ENCODE data around the gene LBHD2. TPM values are rescaled to one million over a fixed set of nuclear protein-coding genes. Genes with fewer than 3 reads are reported as not detected.

Gene LBHD2
- total and polyA plus RNA-seq, 11 donors = 0.19 TPM; not detected in 10

DNA sequence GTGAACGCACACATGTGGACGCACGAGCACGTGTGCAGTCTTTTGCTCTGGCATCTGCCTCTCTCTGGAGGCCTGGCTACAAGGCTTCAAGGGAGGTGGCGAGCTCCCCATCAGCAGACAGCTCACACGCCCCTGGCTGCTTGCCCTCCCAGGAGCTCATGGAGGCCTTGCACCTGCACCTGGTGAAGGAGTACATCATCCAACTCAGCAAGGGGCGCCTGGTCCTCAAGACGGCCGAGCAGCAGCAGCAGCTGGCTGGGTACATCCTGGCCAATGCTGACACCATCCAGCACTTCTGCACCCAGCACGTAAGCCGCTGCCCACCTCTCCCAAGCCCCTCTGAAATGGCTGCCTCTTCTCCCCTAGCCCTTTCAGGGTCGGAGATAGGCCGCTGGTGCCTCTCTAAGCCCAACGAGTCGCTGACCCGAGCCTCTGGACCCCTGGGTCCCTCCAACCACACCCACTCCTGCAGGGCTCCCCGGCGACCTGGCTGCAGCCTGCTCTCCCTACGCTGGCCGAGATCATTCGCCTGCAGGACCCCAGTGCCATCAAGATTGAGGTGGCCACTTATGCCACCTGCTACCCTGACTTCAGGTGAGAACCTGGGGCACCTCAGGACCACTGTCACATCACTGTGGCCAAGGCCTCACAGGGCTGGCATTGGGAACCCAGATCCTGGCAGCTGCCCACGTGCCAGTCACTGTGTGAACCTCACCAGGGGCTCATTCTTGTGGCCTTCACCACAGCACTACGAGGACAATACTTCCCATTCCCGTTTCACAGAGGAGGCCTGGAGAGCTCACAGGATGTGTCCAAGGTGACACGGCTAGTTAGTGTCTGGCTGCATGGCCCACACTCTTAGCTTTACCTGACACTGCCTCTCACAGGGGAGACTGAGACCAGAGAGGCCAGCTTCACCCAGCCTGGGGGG, 49.5 kb downstream of the LBHD2 start:
- Histone ChIP-seq H3K27me3 (no peaks in the 10 kb centered on the region), H3K27ac (no peak overlapping the region), H3K4me3 (no peak overlapping the region), H3K4me1 (peaks cover 0 to 34% (median 21%) of the 10 kb centered on the region in 12 donors), H3K9me3 (no peaks in the 10 kb centered on the region), H3K36me3 (peaks cover 4 to 87% (median 49%) of the 10 kb centered on the region in 9 donors)
- ATAC-seq (no peak), DNase-seq (peak in 1 of 5 donors; percentile 23)
- 92 to 96% (median 93%) methylated on average over 21 to 25 of the region's 25 CpGs for WGBS, 4 donors
- intact Hi-C loops (cut with DNase I) = no loop called here
- no peak for TF ChIP-seq POLR2A (IDR thresholded peaks at IDR 0.05)
- TF ChIP-seq, protein P1, sequence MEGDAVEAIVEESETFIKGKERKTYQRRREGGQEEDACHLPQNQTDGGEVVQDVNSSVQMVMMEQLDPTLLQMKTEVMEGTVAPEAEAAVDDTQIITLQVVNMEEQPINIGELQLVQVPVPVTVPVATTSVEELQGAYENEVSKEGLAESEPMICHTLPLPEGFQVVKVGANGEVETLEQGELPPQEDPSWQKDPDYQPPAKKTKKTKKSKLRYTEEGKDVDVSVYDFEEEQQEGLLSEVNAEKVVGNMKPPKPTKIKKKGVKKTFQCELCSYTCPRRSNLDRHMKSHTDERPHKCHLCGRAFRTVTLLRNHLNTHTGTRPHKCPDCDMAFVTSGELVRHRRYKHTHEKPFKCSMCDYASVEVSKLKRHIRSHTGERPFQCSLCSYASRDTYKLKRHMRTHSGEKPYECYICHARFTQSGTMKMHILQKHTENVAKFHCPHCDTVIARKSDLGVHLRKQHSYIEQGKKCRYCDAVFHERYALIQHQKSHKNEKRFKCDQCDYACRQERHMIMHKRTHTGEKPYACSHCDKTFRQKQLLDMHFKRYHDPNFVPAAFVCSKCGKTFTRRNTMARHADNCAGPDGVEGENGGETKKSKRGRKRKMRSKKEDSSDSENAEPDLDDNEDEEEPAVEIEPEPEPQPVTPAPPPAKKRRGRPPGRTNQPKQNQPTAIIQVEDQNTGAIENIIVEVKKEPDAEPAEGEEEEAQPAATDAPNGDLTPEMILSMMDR (IDR thresholded peaks at IDR 0.05) = no peak

DNA sequence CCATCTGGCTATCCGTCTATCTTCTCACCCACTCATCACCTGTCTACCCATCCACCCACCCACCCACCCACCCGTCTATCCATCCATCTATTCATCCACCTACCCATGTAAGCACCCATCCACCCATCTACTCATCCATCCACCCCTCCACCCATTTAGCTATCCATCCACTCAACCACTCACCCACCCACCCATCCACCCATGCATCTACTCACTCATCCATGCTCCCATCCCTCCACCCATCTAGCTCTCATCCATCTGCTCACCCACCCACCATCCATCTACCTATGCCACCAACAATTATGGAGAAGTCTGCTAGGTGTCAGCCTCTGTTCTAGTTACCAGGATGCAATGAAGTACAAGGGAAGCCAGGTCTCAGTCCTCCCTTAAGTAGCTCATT, 50.4 kb downstream of the LBHD2 start:
- Histone ChIP-seq H3K36me3 (peaks cover 4 to 78% (median 49%) of the 10 kb centered on the region in 9 donors), H3K4me1 (peaks cover 0 to 36% (median 24%) of the 10 kb centered on the region in 12 donors)

DNA sequence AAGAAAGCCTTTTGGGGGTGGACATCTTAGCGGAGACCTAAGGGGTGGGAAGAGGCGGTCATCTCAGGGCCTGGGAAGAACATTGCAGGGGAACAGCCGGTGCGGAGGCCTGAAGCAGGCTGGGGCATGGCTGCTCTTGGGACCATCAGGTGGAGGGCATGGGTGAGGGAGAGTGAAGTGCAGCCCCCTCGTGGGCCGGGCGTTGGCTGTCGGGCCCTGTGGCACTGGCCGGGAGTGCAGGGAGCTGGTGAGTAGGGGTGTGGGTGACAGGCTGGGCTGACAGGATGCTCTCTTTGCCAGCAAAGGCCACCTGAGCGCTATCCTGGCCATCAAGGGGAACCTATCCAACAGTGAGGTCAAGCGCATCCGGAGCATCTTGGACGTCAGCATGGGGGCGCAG, 50.9 kb downstream of the LBHD2 start:
- H3K36me3 ChIP-seq = peaks cover 4 to 73% (median 45%) of the 10 kb centered on the region in 9 donors
- H3K4me3 ChIP-seq = no peak overlapping the region
- intact Hi-C loops (cut with DNase I) = no loop called here
- H3K27me3 ChIP-seq = no peaks in the 10 kb centered on the region
- WGBS, 4 donors = 90 to 95% (median 93%) methylated on average over 12 to 14 of the region's 14 CpGs
- H3K27ac ChIP-seq = no peak overlapping the region
- H3K9me3 ChIP-seq = no peaks in the 10 kb centered on the region
- ATAC-seq = no peak
- H3K4me1 ChIP-seq = peaks cover 0 to 37% (median 25%) of the 10 kb centered on the region in 12 donors
- no peak for DNase-seq
- no peak for TF ChIP-seq POLR2A (IDR thresholded peaks at IDR 0.05)
- TF ChIP-seq, protein P1 (IDR thresholded peaks at IDR 0.05) = no peak

More for the DNA sequence above, 50.4 kb downstream of the LBHD2 start:
- H3K4me3 ChIP-seq = no peak overlapping the region
- no peak for DNase-seq
- no peak for ATAC-seq
- no peaks in the 10 kb centered on the region for H3K27me3 ChIP-seq
- intact Hi-C loops (cut with DNase I) = no loop called here
- H3K27ac ChIP-seq = no peak overlapping the region
- TF ChIP-seq, protein P1 (IDR thresholded peaks at IDR 0.05) = no peak
- no peak for TF ChIP-seq POLR2A (IDR thresholded peaks at IDR 0.05)
- no peaks in the 10 kb centered on the region for H3K9me3 ChIP-seq
- whole genome bisulfite sequencing, 4 donors = 64 to 95% (median 76%) methylated on average over 2 of the region's 2 CpGs
